Epidermal melanocyte (primary cell): ENCODE results near the gene FAM186B.
"Not testable (repeated sequence)": the region's sequence is repeated elsewhere in the genome, so short reads cannot be mapped to it uniquely, and the experiment has no call there.

Source experiments
- DNase-seq: peaks from one replicate; pipeline ENCODE4 v3.0.0; 2011; ENCODE audit warnings: low spot score; ENCODE audit not compliant: insufficient read length

Gene FAM186B

GRCh38 chr12:49605539-49605938, at the start of gene FAM186B:
FAM186B (minus strand) TSS chr12:49605639; CDS start chr12:49605477, 162 bp downstream.
- DNase-seq = not testable (repeated sequence)

GRCh38 chr12:49654715-49655114, 49.3 kb upstream of the FAM186B start:
- no peak for DNase-seq

- no peak for DNase-seq
Observed at GRCh38 chr12:49652921-49653520, 47.6 kb upstream of the FAM186B start.

GRCh38 chr12:49651855-49652254, 46.4 kb upstream of the FAM186B start:
- no peak for DNase-seq

- no peak for DNase-seq
Observed at GRCh38 chr12:49649892-49650291, 44.5 kb upstream of the FAM186B start.

- DNase-seq = no peak
Observed at GRCh38 chr12:49649445-49649844, 44.0 kb upstream of the FAM186B start.

GRCh38 chr12:49648712-49649003, 43.2 kb upstream of the FAM186B start:
- DNase-seq = no peak

- DNase-seq = no peak
Observed at GRCh38 chr12:49647827-49648711, 42.6 kb upstream of the FAM186B start.

GRCh38 chr12:49646871-49647654, 41.6 kb upstream of the FAM186B start:
- DNase-seq = no peak

GRCh38 chr12:49646331-49646830, 40.9 kb upstream of the FAM186B start:
- DNase-seq = no peak

GRCh38 chr12:49645146-49646039, 40.0 kb upstream of the FAM186B start:
- DNase-seq = no peak

GRCh38 chr12:49644620-49644994, 39.2 kb upstream of the FAM186B start:
- DNase-seq = peak; percentile 95

- no peak for DNase-seq
Observed at GRCh38 chr12:49643961-49644619, 38.7 kb upstream of the FAM186B start.

- DNase-seq = no peak
Observed at GRCh38 chr12:49643135-49643534, 37.7 kb upstream of the FAM186B start.

GRCh38 chr12:49642370-49642802, 36.9 kb upstream of the FAM186B start:
- DNase-seq = no peak

GRCh38 chr12:49641748-49642369, 36.4 kb upstream of the FAM186B start:
- no peak for DNase-seq

- peak; percentile 81 for DNase-seq
Observed at GRCh38 chr12:49636979-49637755, 31.7 kb upstream of the FAM186B start.

- no peak for DNase-seq
Observed at GRCh38 chr12:49636574-49636973, 31.1 kb upstream of the FAM186B start.

- no peak for DNase-seq
Observed at GRCh38 chr12:49635656-49636055, 30.2 kb upstream of the FAM186B start.
